Measurements from ENCODE around the gene USP24.
A peak's percentile ranks its signal among the peaks of the same experiment; 100 is the strongest.
"Not testable (repeated sequence)": the region's sequence is repeated elsewhere in the genome, so short reads cannot be mapped to it uniquely, and the experiment has no call there.

The USP24 gene

GRCh38 chr1:55109005-55109404, 106.2 kb downstream of the USP24 start:
- H3K36me3 Mint-ChIP-seq: peaks cover 76% of the 10 kb centered on the region
- not testable (repeated sequence) for H3K4me3 Mint-ChIP-seq, ATAC-seq, H3K4me1 Mint-ChIP-seq, H3K27me3 Mint-ChIP-seq, H3K27ac Mint-ChIP-seq, H3K9me3 Mint-ChIP-seq

- Mint-ChIP-seq H3K27ac (no peak overlapping the region), H3K4me1 (no peaks in the 10 kb centered on the region), H3K4me3 (no peak overlapping the region), H3K9me3 (no peaks in the 10 kb centered on the region), H3K27me3 (no peaks in the 10 kb centered on the region), H3K36me3 (peaks cover 66% of the 10 kb centered on the region)
- no peak for ATAC-seq
These were observed 108.1 kb downstream of the USP24 start for GRCh38 chr1:55107101-55107500.

- Mint-ChIP-seq H3K27ac (no peak overlapping the region), H3K4me1 (no peaks in the 10 kb centered on the region), H3K4me3 (no peak overlapping the region), H3K9me3 (no peaks in the 10 kb centered on the region), H3K36me3 (peaks cover 50% of the 10 kb centered on the region), H3K27me3 (no peaks in the 10 kb centered on the region)
- no peak for ATAC-seq
These were observed 111.3 kb downstream of the USP24 start for GRCh38 chr1:55103891-55104290.

- H3K27ac Mint-ChIP-seq: no peak overlapping the region
- no peaks in the 10 kb centered on the region for H3K27me3 Mint-ChIP-seq
- peaks cover 69% of the 10 kb centered on the region for H3K36me3 Mint-ChIP-seq
- ATAC-seq: no peak
- no peaks in the 10 kb centered on the region for H3K4me1 Mint-ChIP-seq
- H3K9me3 Mint-ChIP-seq: no peaks in the 10 kb centered on the region
- no peak overlapping the region for H3K4me3 Mint-ChIP-seq
These were observed 120.1 kb downstream of the USP24 start for GRCh38 chr1:55095095-55095494.

- Mint-ChIP-seq H3K27me3 (no peaks in the 10 kb centered on the region), H3K27ac (no peak overlapping the region), H3K4me3 (no peak overlapping the region), H3K4me1 (peaks cover 9% of the 10 kb centered on the region), H3K9me3 (no peaks in the 10 kb centered on the region), H3K36me3 (peaks cover 73% of the 10 kb centered on the region)
- no peak for ATAC-seq
These were observed 122.7 kb downstream of the USP24 start for GRCh38 chr1:55092475-55092874.

GRCh38 chr1:55089683-55090082, 125.5 kb downstream of the USP24 start:
- no peak for ATAC-seq
- H3K27ac Mint-ChIP-seq: no peak overlapping the region
- H3K4me1 Mint-ChIP-seq: peaks cover 9% of the 10 kb centered on the region
- peaks cover 64% of the 10 kb centered on the region for H3K36me3 Mint-ChIP-seq
- H3K4me3 Mint-ChIP-seq: no peak overlapping the region
- H3K27me3 Mint-ChIP-seq: no peaks in the 10 kb centered on the region
- H3K9me3 Mint-ChIP-seq: no peaks in the 10 kb centered on the region

- Mint-ChIP-seq H3K9me3 (no peaks in the 10 kb centered on the region), H3K27ac (peak overlapping the region; percentile 62), H3K36me3 (peaks cover 55% of the 10 kb centered on the region), H3K4me1 (peaks cover 9% of the 10 kb centered on the region), H3K4me3 (no peak overlapping the region), H3K27me3 (no peaks in the 10 kb centered on the region)
- ATAC-seq: peak; percentile 71
These were observed 126.8 kb downstream of the USP24 start for GRCh38 chr1:55088413-55088812.

- H3K9me3 Mint-ChIP-seq: no peaks in the 10 kb centered on the region
- H3K27me3 Mint-ChIP-seq: no peaks in the 10 kb centered on the region
- no peak for ATAC-seq
- H3K36me3 Mint-ChIP-seq: peaks cover 57% of the 10 kb centered on the region
- no peak overlapping the region for H3K4me3 Mint-ChIP-seq
- H3K4me1 Mint-ChIP-seq: peaks cover 9% of the 10 kb centered on the region
- peak overlapping the region; percentile 62 for H3K27ac Mint-ChIP-seq
These were observed 127.7 kb downstream of the USP24 start for GRCh38 chr1:55087439-55087838.

GRCh38 chr1:55084257-55084656, 130.9 kb downstream of the USP24 start:
- no peak overlapping the region for H3K27ac Mint-ChIP-seq
- H3K27me3 Mint-ChIP-seq: no peaks in the 10 kb centered on the region
- H3K4me1 Mint-ChIP-seq: peaks cover 9% of the 10 kb centered on the region
- H3K9me3 Mint-ChIP-seq: no peaks in the 10 kb centered on the region
- no peak overlapping the region for H3K4me3 Mint-ChIP-seq
- H3K36me3 Mint-ChIP-seq: peaks cover 57% of the 10 kb centered on the region
- ATAC-seq: no peak

- H3K36me3 Mint-ChIP-seq: peaks cover 58% of the 10 kb centered on the region
These were observed 133.3 kb downstream of the USP24 start for GRCh38 chr1:55081905-55082296.

GRCh38 chr1:55081188-55081904, 133.8 kb downstream of the USP24 start:
- Mint-ChIP-seq H3K4me3 (no peak overlapping the region), H3K27me3 (no peaks in the 10 kb centered on the region), H3K4me1 (no peaks in the 10 kb centered on the region), H3K36me3 (peaks cover 61% of the 10 kb centered on the region), H3K9me3 (no peaks in the 10 kb centered on the region), H3K27ac (no peak overlapping the region)
- ATAC-seq: no peak

More at GRCh38 chr1:55081905-55082296, 133.3 kb downstream of the USP24 start:
- no peaks in the 10 kb centered on the region for H3K4me1 Mint-ChIP-seq
- H3K27me3 Mint-ChIP-seq: no peaks in the 10 kb centered on the region
- H3K27ac Mint-ChIP-seq: no peak overlapping the region
- ATAC-seq: no peak
- H3K9me3 Mint-ChIP-seq: no peaks in the 10 kb centered on the region
- H3K4me3 Mint-ChIP-seq: no peak overlapping the region

GRCh38 chr1:55079651-55080050, 135.5 kb downstream of the USP24 start:
- no peaks in the 10 kb centered on the region for H3K27me3 Mint-ChIP-seq
- H3K9me3 Mint-ChIP-seq: no peaks in the 10 kb centered on the region
- H3K4me3 Mint-ChIP-seq: no peak overlapping the region
- no peaks in the 10 kb centered on the region for H3K4me1 Mint-ChIP-seq
- ATAC-seq: no peak
- H3K36me3 Mint-ChIP-seq: peaks cover 67% of the 10 kb centered on the region
- no peak overlapping the region for H3K27ac Mint-ChIP-seq

GRCh38 chr1:55078470-55078869, 136.7 kb downstream of the USP24 start:
- H3K9me3 Mint-ChIP-seq: no peaks in the 10 kb centered on the region
- H3K27ac Mint-ChIP-seq: no peak overlapping the region
- no peaks in the 10 kb centered on the region for H3K27me3 Mint-ChIP-seq
- peaks cover 70% of the 10 kb centered on the region for H3K36me3 Mint-ChIP-seq
- no peaks in the 10 kb centered on the region for H3K4me1 Mint-ChIP-seq
- ATAC-seq: no peak
- no peak overlapping the region for H3K4me3 Mint-ChIP-seq

- Mint-ChIP-seq H3K4me3 (no peak overlapping the region), H3K36me3 (peaks cover 73% of the 10 kb centered on the region), H3K9me3 (no peaks in the 10 kb centered on the region), H3K4me1 (no peaks in the 10 kb centered on the region), H3K27ac (no peak overlapping the region), H3K27me3 (no peaks in the 10 kb centered on the region)
- ATAC-seq: no peak
These were observed 138.8 kb downstream of the USP24 start for GRCh38 chr1:55076356-55076755.

GRCh38 chr1:55074455-55074854, 140.7 kb downstream of the USP24 start:
- ATAC-seq: no peak
- Mint-ChIP-seq H3K27ac (no peak overlapping the region), H3K4me1 (no peaks in the 10 kb centered on the region), H3K9me3 (no peaks in the 10 kb centered on the region), H3K4me3 (no peak overlapping the region), H3K27me3 (no peaks in the 10 kb centered on the region), H3K36me3 (peaks cover 75% of the 10 kb centered on the region)

- H3K36me3 Mint-ChIP-seq: peaks cover 77% of the 10 kb centered on the region
These were observed 141.8 kb downstream of the USP24 start for GRCh38 chr1:55073187-55073916.

More at GRCh38 chr1:55073187-55073916, 141.8 kb downstream of the USP24 start:
- H3K4me1 Mint-ChIP-seq: no peaks in the 10 kb centered on the region
- no peak overlapping the region for H3K4me3 Mint-ChIP-seq
- no peaks in the 10 kb centered on the region for H3K27me3 Mint-ChIP-seq
- no peak for ATAC-seq
- H3K9me3 Mint-ChIP-seq: no peaks in the 10 kb centered on the region
- no peak overlapping the region for H3K27ac Mint-ChIP-seq

All from stimulated activated memory B cell treated with anti-CD40 and anti-IgM and Interleukin-4, amounts not matched to agents 10 μg/mL and 1 μg/mL and 100 μg/mL, for 72 hours (primary cell).